ENCODE data around the gene PPP1R36. TPM values are rescaled to one million over a fixed set of nuclear protein-coding genes. Genes with fewer than 3 reads are reported as not detected.
"Not testable (repeated sequence)": the region's sequence is repeated elsewhere in the genome, so short reads cannot be mapped to it uniquely, and the experiment has no call there.

Gene PPP1R36
- total and polyA plus RNA-seq, 8 donors, result 2.0 to 7.2 (median 5.2) TPM

- FAIRE-seq, result no peak
- peak overlapping the region in 2 of 4 donors; percentile 23 to 29 for H3K27ac ChIP-seq
- H3K9me3 ChIP-seq, result no peaks in the 10 kb centered on the region
These were observed 38.7 kb upstream of the PPP1R36 start for GRCh38 chr14:64510825-64511671.

GRCh38 chr14:64513271-64513670 is 36.5 kb upstream of the PPP1R36 start:
- peaks cover 0 to 19% (median 11%) of the 10 kb centered on the region in 3 donors for H3K4me1 ChIP-seq
- H3K27ac ChIP-seq, result no peak overlapping the region
- no peaks in the 10 kb centered on the region for H3K9me3 ChIP-seq
- H3K4me3 ChIP-seq, result no peak overlapping the region
- intact Hi-C loops (cut with DNase I), result no loop called here
- WGBS, 2 donors, result 85% methylated on average over 2 of the region's 2 CpGs
- FAIRE-seq (no peak), ATAC-seq (no peak), DNase-seq (no peak)
- H3K36me3 ChIP-seq, result no peaks in the 10 kb centered on the region
- H3K27me3 ChIP-seq, result no peaks in the 10 kb centered on the region
- TF ChIP-seq CTCF (IDR thresholded peaks at IDR 0.05), result no peak

More at GRCh38 chr14:64510825-64511671, 38.7 kb upstream of the PPP1R36 start:
- Histone ChIP-seq H3K27me3 (no peaks in the 10 kb centered on the region), H3K36me3 (no peaks in the 10 kb centered on the region), H3K4me3 (no peak overlapping the region), H3K4me1 (peaks cover 3 to 40% (median 13%) of the 10 kb centered on the region in 3 donors)
- ATAC-seq (peak; percentile 65 to 91 (median 86)), DNase-seq (peak in 4 of 6 donors; percentile 34 to 70 (median 48))
- intact Hi-C loops (cut with DNase I), result no loop called here
- WGBS, 2 donors, result 22% methylated on average over 4 of the region's 4 CpGs
- peak; percentile 87 to 91 (median 89) for TF ChIP-seq CTCF (IDR thresholded peaks at IDR 0.05)

GRCh38 chr14:64515053-64515452 is 34.7 kb upstream of the PPP1R36 start:
- no peak overlapping the region for H3K4me3 ChIP-seq
- intact Hi-C loops (cut with DNase I), result no loop called here
- no peaks in the 10 kb centered on the region for H3K36me3 ChIP-seq
- no peaks in the 10 kb centered on the region for H3K9me3 ChIP-seq
- FAIRE-seq, result no peak
- TF ChIP-seq CTCF (IDR thresholded peaks at IDR 0.05), result no peak
- peak in 1 of 4 donors; percentile 29 for ATAC-seq
- WGBS, 2 donors, result 6 to 9% methylated on average over 1 of the region's 1 CpG
- H3K27ac ChIP-seq, result no peak overlapping the region
- H3K27me3 ChIP-seq, result no peaks in the 10 kb centered on the region
- DNase-seq, result no peak
- peaks cover 0 to 18% (median 9%) of the 10 kb centered on the region in 3 donors for H3K4me1 ChIP-seq

GRCh38 chr14:64516969-64517368 is 32.8 kb upstream of the PPP1R36 start:
- ATAC-seq, result no peak
- Histone ChIP-seq H3K4me1 (peaks cover 0 to under 1% (median 0%) of the 10 kb centered on the region in 3 donors), H3K27me3 (no peaks in the 10 kb centered on the region), H3K36me3 (peaks cover 0 to 6% (median 0%) of the 10 kb centered on the region in 3 donors), H3K4me3 (no peak overlapping the region), H3K9me3 (no peaks in the 10 kb centered on the region), H3K27ac (no peak overlapping the region)
- WGBS, 2 donors, result 76 to 92% methylated on average over 1 of the region's 1 CpG
- FAIRE-seq, result no peak
- TF ChIP-seq CTCF (IDR thresholded peaks at IDR 0.05), result no peak
- intact Hi-C loops (cut with DNase I), result no loop called here
- no peak for DNase-seq

- DNase-seq; FAIRE-seq; H3K27me3 ChIP-seq; H3K27ac ChIP-seq; H3K9me3 ChIP-seq; H3K4me3 ChIP-seq; H3K4me1 ChIP-seq; ATAC-seq; intact Hi-C loops (cut with DNase I): not testable (repeated sequence)
- H3K36me3 ChIP-seq, result peaks cover 0 to 13% (median 0%) of the 10 kb centered on the region in 3 donors
- 77 to 84% methylated on average over 6 of the region's 6 CpGs for WGBS, 2 donors
These were observed 32.1 kb upstream of the PPP1R36 start for GRCh38 chr14:64517667-64518066.

All from pancreas (tissue), 10 donors.